ENCODE data around the gene COL4A4.

GRCh38 chr2:227095346-227095745, 68.7 kb downstream of the COL4A4 start:
- no peak for TF ChIP-seq SALL2 (CRISPR knock-in tag; IDR thresholded peaks at IDR 0.05)
- no peak for TF ChIP-seq MED13 (CRISPR knock-in tag; IDR thresholded peaks at IDR 0.05)
- TF ChIP-seq FOXK2 (IDR thresholded peaks at IDR 0.05): no peak
- TF ChIP-seq, protein P1, sequence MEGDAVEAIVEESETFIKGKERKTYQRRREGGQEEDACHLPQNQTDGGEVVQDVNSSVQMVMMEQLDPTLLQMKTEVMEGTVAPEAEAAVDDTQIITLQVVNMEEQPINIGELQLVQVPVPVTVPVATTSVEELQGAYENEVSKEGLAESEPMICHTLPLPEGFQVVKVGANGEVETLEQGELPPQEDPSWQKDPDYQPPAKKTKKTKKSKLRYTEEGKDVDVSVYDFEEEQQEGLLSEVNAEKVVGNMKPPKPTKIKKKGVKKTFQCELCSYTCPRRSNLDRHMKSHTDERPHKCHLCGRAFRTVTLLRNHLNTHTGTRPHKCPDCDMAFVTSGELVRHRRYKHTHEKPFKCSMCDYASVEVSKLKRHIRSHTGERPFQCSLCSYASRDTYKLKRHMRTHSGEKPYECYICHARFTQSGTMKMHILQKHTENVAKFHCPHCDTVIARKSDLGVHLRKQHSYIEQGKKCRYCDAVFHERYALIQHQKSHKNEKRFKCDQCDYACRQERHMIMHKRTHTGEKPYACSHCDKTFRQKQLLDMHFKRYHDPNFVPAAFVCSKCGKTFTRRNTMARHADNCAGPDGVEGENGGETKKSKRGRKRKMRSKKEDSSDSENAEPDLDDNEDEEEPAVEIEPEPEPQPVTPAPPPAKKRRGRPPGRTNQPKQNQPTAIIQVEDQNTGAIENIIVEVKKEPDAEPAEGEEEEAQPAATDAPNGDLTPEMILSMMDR (CRISPR knock-in tag; IDR thresholded peaks at IDR 0.05): no peak
- TF ChIP-seq TBX2 (CRISPR knock-in tag; IDR thresholded peaks at IDR 0.05; ENCODE audit: borderline replicate concordance): no peak

Data from HepG2 (cell line).